Astrocyte of the spinal cord (primary cell): ENCODE measurements around the gene FGFR3.
"Not testable (repeated sequence)": the region's sequence is repeated elsewhere in the genome, so short reads cannot be mapped to it uniquely, and the experiment has no call there.

Experiments
- DNase-seq: peaks from one replicate; pipeline ENCODE4 v3.0.0; 2011; ENCODE audit warnings: low read depth, low spot score
- H3K4me3 ChIP-seq: 2 replicates; pipeline ENCODE4 v1.5.1; 2011; ENCODE audit warnings: low read depth, mild to moderate bottlenecking, low read length, moderate library complexity
- in situ Hi-C: cut with HindIII; loops from 2 replicates; pipeline ENCODE4 v1.10.0; 2017; ENCODE audit warnings: low sequenced_read_pairs
- TF ChIP-seq, protein P1 (sequence below): IDR thresholded peaks from 2 replicates; pipeline ENCODE4 v1.5.1; 2012; ENCODE audit warnings: low read depth, mild to moderate bottlenecking, low read length, inconsistent platforms

Gene FGFR3

DNA sequence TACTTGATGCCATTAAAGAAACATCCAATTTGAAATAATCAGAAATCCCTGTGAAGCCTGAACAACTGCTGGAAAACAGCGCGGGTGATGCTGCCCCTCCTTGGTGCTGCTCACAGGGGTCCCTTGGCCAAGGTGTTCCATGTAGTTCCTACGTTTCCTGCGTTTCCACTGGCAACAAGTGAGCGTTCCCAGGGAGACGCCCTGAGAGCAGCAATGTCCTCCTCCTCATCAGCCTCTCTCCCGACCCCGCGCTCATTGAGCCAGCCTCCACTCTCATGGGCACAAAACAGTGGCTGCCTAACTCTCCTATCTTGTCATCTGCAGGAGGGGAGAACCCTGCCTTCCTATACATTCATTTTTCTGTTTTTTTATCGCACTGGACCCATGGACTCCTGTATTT lies 44.0 kb downstream of the FGFR3 start:
- in situ Hi-C loops, result no loop called here
- DNase-seq, result no peak
- no peak overlapping the region for H3K4me3 ChIP-seq
- TF ChIP-seq, protein P1, sequence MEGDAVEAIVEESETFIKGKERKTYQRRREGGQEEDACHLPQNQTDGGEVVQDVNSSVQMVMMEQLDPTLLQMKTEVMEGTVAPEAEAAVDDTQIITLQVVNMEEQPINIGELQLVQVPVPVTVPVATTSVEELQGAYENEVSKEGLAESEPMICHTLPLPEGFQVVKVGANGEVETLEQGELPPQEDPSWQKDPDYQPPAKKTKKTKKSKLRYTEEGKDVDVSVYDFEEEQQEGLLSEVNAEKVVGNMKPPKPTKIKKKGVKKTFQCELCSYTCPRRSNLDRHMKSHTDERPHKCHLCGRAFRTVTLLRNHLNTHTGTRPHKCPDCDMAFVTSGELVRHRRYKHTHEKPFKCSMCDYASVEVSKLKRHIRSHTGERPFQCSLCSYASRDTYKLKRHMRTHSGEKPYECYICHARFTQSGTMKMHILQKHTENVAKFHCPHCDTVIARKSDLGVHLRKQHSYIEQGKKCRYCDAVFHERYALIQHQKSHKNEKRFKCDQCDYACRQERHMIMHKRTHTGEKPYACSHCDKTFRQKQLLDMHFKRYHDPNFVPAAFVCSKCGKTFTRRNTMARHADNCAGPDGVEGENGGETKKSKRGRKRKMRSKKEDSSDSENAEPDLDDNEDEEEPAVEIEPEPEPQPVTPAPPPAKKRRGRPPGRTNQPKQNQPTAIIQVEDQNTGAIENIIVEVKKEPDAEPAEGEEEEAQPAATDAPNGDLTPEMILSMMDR, result no peak

DNA sequence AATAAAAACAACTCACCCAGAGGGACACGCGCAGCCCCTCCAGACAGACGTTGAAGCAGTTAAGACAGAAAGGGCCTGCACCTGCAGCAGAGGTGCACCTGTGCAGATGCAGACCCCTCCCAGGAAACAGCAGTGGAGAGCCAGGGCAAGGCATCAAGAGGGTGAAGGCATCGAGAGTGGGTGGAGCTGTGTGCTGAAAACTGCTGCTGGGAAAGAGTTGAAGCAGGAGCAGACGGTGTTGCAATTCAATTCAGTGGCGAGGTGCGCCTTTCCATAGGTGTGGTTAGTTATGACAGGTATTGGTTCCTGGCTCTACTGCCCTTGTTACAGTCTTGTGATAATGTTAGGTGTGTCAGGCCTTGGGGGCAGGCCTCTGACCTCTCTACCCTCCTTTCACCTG lies 46.2 kb downstream of the FGFR3 start:
- TF ChIP-seq, protein P1, result no peak
- H3K4me3 ChIP-seq, result no peak overlapping the region
- no peak for DNase-seq
- in situ Hi-C loops, result no loop called here

DNA sequence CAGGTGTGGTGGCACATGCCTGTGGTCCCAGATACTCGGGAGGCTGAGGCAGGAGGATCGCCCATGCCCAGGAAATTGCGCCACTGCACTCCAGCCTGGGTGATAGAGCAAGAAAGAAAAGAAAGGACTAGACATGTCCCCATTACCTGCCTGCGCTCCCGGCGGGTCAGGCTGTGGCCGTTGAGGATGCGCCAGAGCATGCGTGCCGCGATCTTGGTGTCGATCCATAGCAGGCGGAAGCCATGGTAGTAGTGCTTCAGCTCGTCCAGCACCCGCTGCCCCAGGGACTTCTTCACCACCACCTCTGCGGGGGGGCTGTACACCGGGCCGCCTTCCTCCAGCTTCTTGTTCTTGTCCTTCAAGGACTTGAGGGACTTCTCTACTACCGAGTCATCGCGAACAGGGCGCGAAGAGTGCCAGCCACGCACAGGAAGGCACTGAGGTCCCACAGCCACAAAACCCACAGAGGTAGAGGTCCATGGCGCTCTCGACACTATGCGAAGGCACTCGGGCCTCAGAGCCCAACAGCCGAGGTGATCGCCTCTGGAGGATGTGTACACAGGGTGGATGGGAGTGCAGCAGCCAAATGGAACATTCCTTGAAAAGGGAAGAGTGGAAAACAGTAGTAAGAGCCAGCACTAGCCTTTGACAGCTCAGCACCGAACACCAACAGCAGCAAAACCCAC lies 48.3 kb downstream of the FGFR3 start:
- in situ Hi-C loops, result no loop called here
- TF ChIP-seq, protein P1, result no peak

DNA sequence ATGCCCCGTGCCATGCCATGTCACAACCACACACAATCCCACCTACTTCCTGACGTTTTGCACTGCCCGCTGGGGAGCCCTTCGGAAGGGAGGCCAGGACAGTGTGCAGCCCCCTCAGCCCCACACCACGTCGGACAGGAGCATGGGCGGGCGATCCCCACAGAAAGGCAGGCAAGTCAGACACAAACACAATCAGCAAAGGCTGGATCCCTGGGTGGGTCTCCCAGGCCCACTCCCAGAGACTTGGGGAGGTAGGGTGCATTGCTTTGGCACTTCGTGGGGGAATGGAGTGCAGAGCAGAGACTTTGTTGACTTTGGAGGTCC lies 48.8 kb downstream of the FGFR3 start:
- DNase-seq, result no peak
- no peak overlapping the region for H3K4me3 ChIP-seq
- TF ChIP-seq, protein P1, result no peak
- in situ Hi-C loops, result no loop called here

More for the DNA sequence above, 48.3 kb downstream of the FGFR3 start:
- H3K4me3 ChIP-seq, result no peak overlapping the region
- no peak for DNase-seq

DNA sequence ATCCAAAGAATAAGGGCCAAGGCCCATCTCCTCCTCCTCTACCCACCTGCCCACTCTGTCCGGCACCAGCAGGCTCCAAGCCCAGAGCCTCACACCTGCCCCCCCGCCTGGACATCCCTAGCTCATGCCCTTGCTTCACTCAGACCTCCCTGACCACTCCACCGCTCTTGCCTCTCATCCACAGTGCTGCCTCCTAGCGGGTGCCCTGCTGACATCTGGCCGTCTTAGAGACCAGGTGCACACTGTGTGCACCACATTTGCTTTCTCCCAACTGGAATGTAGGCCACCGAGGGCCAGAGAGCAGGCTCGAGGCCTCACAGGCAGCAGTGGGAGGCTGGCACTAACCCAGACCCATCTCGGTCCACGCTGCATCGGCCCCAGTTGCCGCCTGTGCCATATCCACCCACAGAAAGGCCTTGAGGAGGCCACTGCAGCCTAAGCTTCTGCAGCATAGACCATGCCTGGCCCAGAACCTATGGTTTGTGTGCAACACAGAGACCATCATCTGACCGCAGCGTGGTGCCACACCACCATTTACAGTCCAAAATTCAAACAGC lies 49.3 kb downstream of the FGFR3 start:
- in situ Hi-C loops, result no loop called here
- no peak overlapping the region for H3K4me3 ChIP-seq
- no peak for DNase-seq
- TF ChIP-seq, protein P1, result peak; percentile 17

DNA sequence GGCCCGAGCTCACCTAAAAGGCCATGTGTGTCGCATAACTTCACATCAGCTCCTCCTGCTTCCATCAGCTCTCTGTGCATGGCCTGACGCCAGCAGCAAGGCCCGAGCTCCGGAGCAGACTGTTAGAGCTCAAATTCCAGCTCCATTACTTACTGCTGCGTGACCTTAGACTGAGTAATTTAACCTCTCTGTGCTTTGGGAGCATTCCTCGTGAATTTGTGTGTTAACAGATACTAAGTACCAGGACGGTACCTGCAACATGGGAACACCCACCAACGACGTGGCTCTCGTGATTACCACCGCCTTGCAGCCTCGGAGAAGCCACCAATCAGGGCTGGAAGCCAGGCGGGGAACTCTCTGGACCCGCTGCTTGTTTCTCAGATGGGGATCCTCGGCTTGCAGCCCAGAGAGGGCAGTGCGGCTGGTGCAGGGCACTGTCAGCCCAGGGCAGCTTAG lies 49.9 kb downstream of the FGFR3 start:
- peak; percentile 83 for DNase-seq
- no peak overlapping the region for H3K4me3 ChIP-seq
- in situ Hi-C loops, result no loop called here
- TF ChIP-seq, protein P1, result no peak

DNA sequence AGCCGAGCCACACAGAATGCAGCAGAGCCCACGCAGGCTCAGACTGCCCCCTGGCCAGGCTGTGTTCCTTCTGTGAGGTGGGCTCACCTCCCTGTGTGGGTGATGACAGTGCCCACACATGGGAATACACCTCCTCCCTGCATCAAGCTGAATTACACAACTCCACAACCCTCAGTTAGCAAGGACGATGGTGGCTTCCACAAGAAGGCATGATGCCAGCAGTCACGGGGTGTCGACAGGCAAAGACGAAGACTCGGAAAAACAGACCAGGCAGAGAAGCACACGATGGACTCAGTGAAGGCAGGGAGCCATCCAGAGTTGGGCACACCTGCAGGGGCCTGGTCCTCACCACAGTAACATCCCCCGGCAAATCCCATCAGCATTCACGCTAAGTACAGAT lies 50.8 kb downstream of the FGFR3 start:
- in situ Hi-C loops, result no loop called here
- no peak for DNase-seq
- H3K4me3 ChIP-seq, result no peak overlapping the region

DNA sequence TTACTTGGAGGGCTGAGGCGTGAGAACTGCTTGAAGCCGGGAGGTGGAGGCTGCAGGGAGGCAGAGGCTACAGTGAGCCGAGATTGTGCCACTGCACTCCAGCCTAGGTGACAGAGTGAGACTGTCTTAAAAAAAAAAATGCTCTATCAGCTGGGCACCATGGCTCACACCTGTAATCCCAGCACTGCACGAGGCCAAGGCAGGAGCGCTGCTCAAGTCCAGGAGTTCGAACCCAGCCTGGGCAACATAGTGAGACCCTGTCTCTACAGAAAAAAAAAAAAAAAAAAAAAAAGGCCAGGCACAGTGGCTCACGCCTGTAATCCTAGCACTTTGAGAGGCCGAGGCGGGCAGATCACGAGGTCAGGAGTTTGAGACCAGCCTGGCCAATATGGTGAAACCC lies 51.5 kb downstream of the FGFR3 start:
- H3K4me3 ChIP-seq, in situ Hi-C loops, DNase-seq: not testable (repeated sequence)

More for the DNA sequence above, 50.8 kb downstream of the FGFR3 start:
- TF ChIP-seq, protein P1, result no peak
